ENCODE data around the gene TDRKH. TPM values are rescaled to one million over a fixed set of nuclear protein-coding genes. Genes with fewer than 3 reads are reported as not detected.
"Not testable (repeated sequence)": the region's sequence is repeated elsewhere in the genome, so short reads cannot be mapped to it uniquely, and the experiment has no call there.

TDRKH gene
- polyA plus RNA-seq, 1 experiment, result 1.0 TPM

- H3K9me3 ChIP-seq (ENCODE audit: control insufficient read depth, insufficient read depth, low read length), result peaks cover 8% of the 10 kb centered on the region
- POLR2A ChIA-PET, result no interaction called here
- no peak for TF ChIP-seq CTCF (IDR thresholded peaks at IDR 0.05; ENCODE audit: low read depth, low read length)
- peaks cover 34% of the 10 kb centered on the region for H3K27me3 ChIP-seq (ENCODE audit: control insufficient read depth, insufficient read depth, low read length)
- no peak overlapping the region for H3K4me3 ChIP-seq (ENCODE audit: low read depth, low read length)
- CTCF ChIA-PET, result interaction anchor here (1.2 to 1.4 kb wide), 2 partner anchors 44 to 144 kb away, joined by 3 to 5 read pairs; no protein-coding TSS in a partner anchor
- no peak for DNase-seq (ENCODE audit: low read depth, low spot score)
- no peak overlapping the region for H3K27ac ChIP-seq (ENCODE audit: low read depth, low read length)
Observed at GRCh38 chr1:151737479-151737878, 52.8 kb downstream of the TDRKH start.

- Histone ChIP-seq H3K27ac (ENCODE audit: low read depth, low read length) (no peak overlapping the region), H3K27me3 (ENCODE audit: control insufficient read depth, insufficient read depth, low read length) (peaks cover 30% of the 10 kb centered on the region), H3K9me3 (ENCODE audit: control insufficient read depth, insufficient read depth, low read length) (peaks cover 8% of the 10 kb centered on the region), H3K4me3 (ENCODE audit: low read depth, low read length) (no peak overlapping the region)
- ChIA-PET CTCF (no interaction called here), POLR2A (no interaction called here)
- no peak for TF ChIP-seq CTCF (IDR thresholded peaks at IDR 0.05; ENCODE audit: low read depth, low read length)
- DNase-seq (ENCODE audit: low read depth, low spot score), result no peak
Observed at GRCh38 chr1:151737026-151737425, 53.3 kb downstream of the TDRKH start.

- CTCF ChIA-PET, result interaction anchor here (0.7 to 3.5 kb wide), 21 partner anchors 13 to 432 kb away, joined by 3 to 24 read pairs (median 3); partner anchors contain the start of genes CGN, RIIAD1 and TDRKH
- POLR2A ChIA-PET; H3K4me3 ChIP-seq (ENCODE audit: low read depth, low read length); H3K9me3 ChIP-seq (ENCODE audit: control insufficient read depth, insufficient read depth, low read length); H3K27ac ChIP-seq (ENCODE audit: low read depth, low read length); DNase-seq (ENCODE audit: low read depth, low spot score): not testable (repeated sequence)
- H3K27me3 ChIP-seq (ENCODE audit: control insufficient read depth, insufficient read depth, low read length), result peaks cover 34% of the 10 kb centered on the region
Observed at GRCh38 chr1:151733995-151734394, 56.3 kb downstream of the TDRKH start.

- DNase-seq (ENCODE audit: low read depth, low spot score), result no peak
- no peak for TF ChIP-seq CTCF (IDR thresholded peaks at IDR 0.05; ENCODE audit: low read depth, low read length)
- POLR2A ChIA-PET, result no interaction called here
- no peak overlapping the region for H3K27ac ChIP-seq (ENCODE audit: low read depth, low read length)
- no peak overlapping the region for H3K4me3 ChIP-seq (ENCODE audit: low read depth, low read length)
- peaks cover 35% of the 10 kb centered on the region for H3K27me3 ChIP-seq (ENCODE audit: control insufficient read depth, insufficient read depth, low read length)
- peaks cover 8% of the 10 kb centered on the region for H3K9me3 ChIP-seq (ENCODE audit: control insufficient read depth, insufficient read depth, low read length)
- CTCF ChIA-PET, result interaction anchor here (1.0 to 3.5 kb wide), 5 partner anchors 18 to 392 kb away, joined by 3 to 24 read pairs (median 3); no protein-coding TSS in a partner anchor
Observed at GRCh38 chr1:151733126-151733525, 57.2 kb downstream of the TDRKH start.

- DNase-seq (ENCODE audit: low read depth, low spot score), result no peak
- Histone ChIP-seq H3K27ac (ENCODE audit: low read depth, low read length) (no peak overlapping the region), H3K9me3 (ENCODE audit: control insufficient read depth, insufficient read depth, low read length) (no peaks in the 10 kb centered on the region), H3K27me3 (ENCODE audit: control insufficient read depth, insufficient read depth, low read length) (peaks cover 38% of the 10 kb centered on the region), H3K4me3 (ENCODE audit: low read depth, low read length) (no peak overlapping the region)
- CTCF ChIA-PET, result no interaction called here
- POLR2A ChIA-PET, result no interaction called here
- TF ChIP-seq CTCF (IDR thresholded peaks at IDR 0.05; ENCODE audit: low read depth, low read length), result no peak
Observed at GRCh38 chr1:151729966-151730291, 60.4 kb downstream of the TDRKH start.
